ENCODE results near the gene ARHGAP8. TPM values are rescaled to one million over a fixed set of nuclear protein-coding genes. Genes with fewer than 3 reads are reported as not detected.
"Not testable (repeated sequence)": the region's sequence is repeated elsewhere in the genome, so short reads cannot be mapped to it uniquely, and the experiment has no call there.

The ARHGAP8 gene
- total RNA-seq, 3 donors from 2014 or later, result 25.0 to 74.6 (median 43.7) TPM

- DNase-seq (no peak), ATAC-seq (no peak)
- TF ChIP-seq CTCF (IDR thresholded peaks at IDR 0.05), result no peak
- Histone ChIP-seq H3K4me3 (no peak overlapping the region), H3K9me3 (peaks cover 6% of the 10 kb centered on the region), H3K4me1 (ENCODE audit: low read depth) (no peaks in the 10 kb centered on the region), H3K36me3 (ENCODE audit: low read depth) (no peaks in the 10 kb centered on the region)
- intact Hi-C loops (cut with DNase I, micrococcal nuclease), result no loop called here
These were observed 95.9 kb downstream of the ARHGAP8 start for GRCh38 chr22:44848296-44848741.

- Histone ChIP-seq H3K4me3 (no peak overlapping the region), H3K4me1 (ENCODE audit: low read depth) (no peaks in the 10 kb centered on the region), H3K36me3 (ENCODE audit: low read depth) (no peaks in the 10 kb centered on the region), H3K9me3 (peaks cover 6% of the 10 kb centered on the region)
- intact Hi-C loops (cut with DNase I, micrococcal nuclease), result no loop called here
- no peak for TF ChIP-seq CTCF (IDR thresholded peaks at IDR 0.05)
- ATAC-seq (no peak), DNase-seq (peak in 1 of 3 donors; percentile 37)
These were observed 96.5 kb downstream of the ARHGAP8 start for GRCh38 chr22:44848791-44849420.

GRCh38 chr22:44850946-44851345 is 98.6 kb downstream of the ARHGAP8 start:
- no peaks in the 10 kb centered on the region for H3K36me3 ChIP-seq (ENCODE audit: low read depth)
- H3K9me3 ChIP-seq, result no peaks in the 10 kb centered on the region
- H3K4me1 ChIP-seq (ENCODE audit: low read depth), result no peaks in the 10 kb centered on the region
- no peak for TF ChIP-seq CTCF (IDR thresholded peaks at IDR 0.05)
- no peak overlapping the region for H3K4me3 ChIP-seq
- ATAC-seq (no peak), DNase-seq (no peak)
- intact Hi-C loops (cut with DNase I, micrococcal nuclease), result no loop called here

GRCh38 chr22:44854641-44855040 is 102.3 kb downstream of the ARHGAP8 start:
- H3K36me3 ChIP-seq (ENCODE audit: low read depth); H3K4me3 ChIP-seq; ATAC-seq; H3K4me1 ChIP-seq (ENCODE audit: low read depth); H3K9me3 ChIP-seq; intact Hi-C loops (cut with DNase I, micrococcal nuclease): not testable (repeated sequence)
- DNase-seq, result peak in 1 of 3 donors; percentile 3

GRCh38 chr22:44855855-44856254 is 103.5 kb downstream of the ARHGAP8 start:
- TF ChIP-seq CTCF (IDR thresholded peaks at IDR 0.05), result no peak
- DNase-seq, result no peak
- intact Hi-C loops (cut with DNase I, micrococcal nuclease), result no loop called here

GRCh38 chr22:44858819-44859218 is 106.4 kb downstream of the ARHGAP8 start:
- H3K4me1 ChIP-seq (ENCODE audit: low read depth); H3K4me3 ChIP-seq; intact Hi-C loops (cut with DNase I, micrococcal nuclease); H3K9me3 ChIP-seq; H3K36me3 ChIP-seq (ENCODE audit: low read depth): not testable (repeated sequence)
- DNase-seq (peak in 2 of 3 donors; percentile 2 to 12), ATAC-seq (peak; percentile 72)

More at GRCh38 chr22:44855855-44856254, 103.5 kb downstream of the ARHGAP8 start:
- H3K9me3 ChIP-seq, result no peaks in the 10 kb centered on the region
- no peaks in the 10 kb centered on the region for H3K36me3 ChIP-seq (ENCODE audit: low read depth)
- H3K4me3 ChIP-seq, result no peak overlapping the region
- H3K4me1 ChIP-seq (ENCODE audit: low read depth), result no peaks in the 10 kb centered on the region
- no peak for ATAC-seq

GRCh38 chr22:44859641-44860040 is 107.3 kb downstream of the ARHGAP8 start:
- ATAC-seq (no peak), DNase-seq (peak in 1 of 3 donors; percentile 42)
- H3K9me3 ChIP-seq, result no peaks in the 10 kb centered on the region
- no peaks in the 10 kb centered on the region for H3K4me1 ChIP-seq (ENCODE audit: low read depth)
- H3K36me3 ChIP-seq (ENCODE audit: low read depth), result no peaks in the 10 kb centered on the region
- TF ChIP-seq CTCF (IDR thresholded peaks at IDR 0.05), result no peak
- intact Hi-C loops (cut with DNase I, micrococcal nuclease), result no loop called here
- no peak overlapping the region for H3K4me3 ChIP-seq
